ENCODE results near the gene BAX. TPM values are rescaled to one million over a fixed set of nuclear protein-coding genes. Genes with fewer than 3 reads are reported as not detected.

BAX gene
- total RNA-seq, 1 experiment from 2014 or later: 103 TPM

GRCh38 chr19:48988860-48989259, 34.2 kb downstream of the BAX start:
- intact Hi-C loops (cut with micrococcal nuclease; ENCODE audit: unreplicated experiment): no loop called here
- no peaks in the 10 kb centered on the region for H3K27me3 ChIP-seq (replicated peaks; ENCODE audit: insufficient read depth, low read depth, low read length, poor library complexity)
- DNase-seq (ENCODE audit: low spot score): no peak
- no peak overlapping the region for H3K27ac ChIP-seq (ENCODE audit: low read depth, low read length, poor library complexity, severe bottlenecking)
- H3K4me3 ChIP-seq (ENCODE audit: low read depth, low read length, poor library complexity, severe bottlenecking): no peak overlapping the region
- H3K4me1 ChIP-seq (ENCODE audit: insufficient read depth, low read length, poor library complexity, severe bottlenecking): peaks cover 5% of the 10 kb centered on the region
- no peak for TF ChIP-seq EZH2 (IDR thresholded peaks at IDR 0.05; ENCODE audit: borderline replicate concordance, low read depth, low read length, poor library complexity, severe bottlenecking)
- no peak for TF ChIP-seq CTCF (conservative IDR thresholded peaks at IDR 0.05; ENCODE audit: low read depth, low read length)
- H3K9me3 ChIP-seq (ENCODE audit: low read depth, low read length, poor library complexity, severe bottlenecking): no peaks in the 10 kb centered on the region
- POLR2A ChIA-PET (ENCODE audit: low non-redundant PET): no interaction called here
- CTCF ChIA-PET: no interaction called here
- no TSS peak for BruUV-seq (replicated peaks)
- peaks cover 30% of the 10 kb centered on the region for H3K36me3 ChIP-seq (ENCODE audit: insufficient read depth, low read length, poor library complexity, severe bottlenecking)

- Histone ChIP-seq H3K36me3 (ENCODE audit: insufficient read depth, low read length, poor library complexity, severe bottlenecking) (peaks cover 30% of the 10 kb centered on the region), H3K4me3 (ENCODE audit: low read depth, low read length, poor library complexity, severe bottlenecking) (no peak overlapping the region), H3K27ac (ENCODE audit: low read depth, low read length, poor library complexity, severe bottlenecking) (no peak overlapping the region), H3K4me1 (ENCODE audit: insufficient read depth, low read length, poor library complexity, severe bottlenecking) (peaks cover 9% of the 10 kb centered on the region), H3K27me3 (replicated peaks; ENCODE audit: insufficient read depth, low read depth, low read length, poor library complexity) (no peaks in the 10 kb centered on the region), H3K9me3 (ENCODE audit: low read depth, low read length, poor library complexity, severe bottlenecking) (no peaks in the 10 kb centered on the region)
- intact Hi-C loops (cut with micrococcal nuclease; ENCODE audit: unreplicated experiment): loop anchor here (5.0 kb wide), 1 partner anchor 223 kb away; no protein-coding TSS in a partner anchor
- CTCF ChIA-PET: no interaction called here
- BruUV-seq (replicated peaks): no TSS peak
- POLR2A ChIA-PET (ENCODE audit: low non-redundant PET): no interaction called here
- TF ChIP-seq EZH2 (IDR thresholded peaks at IDR 0.05; ENCODE audit: borderline replicate concordance, low read depth, low read length, poor library complexity, severe bottlenecking): no peak
- TF ChIP-seq CTCF (conservative IDR thresholded peaks at IDR 0.05; ENCODE audit: low read depth, low read length): no peak
- DNase-seq (ENCODE audit: low spot score): no peak
Measured at GRCh38 chr19:48989701-48990291, 35.1 kb downstream of the BAX start.

- no peak for TF ChIP-seq EZH2 (IDR thresholded peaks at IDR 0.05; ENCODE audit: borderline replicate concordance, low read depth, low read length, poor library complexity, severe bottlenecking)
- no peak for TF ChIP-seq CTCF (conservative IDR thresholded peaks at IDR 0.05; ENCODE audit: low read depth, low read length)
- POLR2A ChIA-PET (ENCODE audit: low non-redundant PET): no interaction called here
- DNase-seq (ENCODE audit: low spot score): no peak
- no peaks in the 10 kb centered on the region for H3K27me3 ChIP-seq (replicated peaks; ENCODE audit: insufficient read depth, low read depth, low read length, poor library complexity)
- intact Hi-C loops (cut with micrococcal nuclease; ENCODE audit: unreplicated experiment): loop anchor here (5.0 kb wide), 1 partner anchor 222 kb away; no protein-coding TSS in a partner anchor
- H3K27ac ChIP-seq (ENCODE audit: low read depth, low read length, poor library complexity, severe bottlenecking): no peak overlapping the region
- CTCF ChIA-PET: no interaction called here
- no TSS peak for BruUV-seq (replicated peaks)
- H3K9me3 ChIP-seq (ENCODE audit: low read depth, low read length, poor library complexity, severe bottlenecking): no peaks in the 10 kb centered on the region
- H3K4me1 ChIP-seq (ENCODE audit: insufficient read depth, low read length, poor library complexity, severe bottlenecking): peaks cover 14% of the 10 kb centered on the region
- H3K36me3 ChIP-seq (ENCODE audit: insufficient read depth, low read length, poor library complexity, severe bottlenecking): peaks cover 25% of the 10 kb centered on the region
- no peak overlapping the region for H3K4me3 ChIP-seq (ENCODE audit: low read depth, low read length, poor library complexity, severe bottlenecking)
Measured at GRCh38 chr19:48990400-48990799, 35.7 kb downstream of the BAX start.

Measured in A673 (cell line).